Keratinocyte (primary cell): ENCODE data around the gene GALNT9.

Source experiments
- CTCF ChIP-seq, 3 experiments: IDR thresholded peaks in 1 of 3; conservative IDR thresholded peaks in 1 of 3; optimal IDR thresholded peaks in 1 of 3; 2 replicates in 2 of 3; 3 replicates in 1 of 3; pipeline versions ENCODE3 to v1.5.1; 2011; ENCODE audit warnings: low read length in 3 of 3, mild to moderate bottlenecking in 3 of 3, moderate library complexity in 2 of 3, control low read depth in 1 of 3, inconsistent platforms in 1 of 3; ENCODE audit not compliant: insufficient read depth in 2 of 3; ENCODE audit errors: extremely low read depth in 1 of 3
- EZH2 ChIP-seq: IDR thresholded peaks from one replicate; pipeline ENCODE4 v1.6.1; 2012; ENCODE audit warnings: inconsistent platforms, mild to moderate bottlenecking, low read length, moderate library complexity

GRCh38 chr12:132174839-132175490, 154.4 kb downstream of the GALNT9 start:
- TF ChIP-seq CTCF (optimal IDR thresholded peaks at IDR 0.05 in 1 of 3, IDR thresholded peaks at IDR 0.05 in 1 of 3, conservative IDR thresholded peaks at IDR 0.05 in 1 of 3; ENCODE audit: extremely low read depth in 1 of 3, insufficient read depth in 2 of 3, low read length in 3 of 3) (no peak), EZH2 (no peak)
